Ecto neural progenitor cell (in vitro differentiated cells): Measurements from ENCODE around the gene GNAQ.
A peak's percentile ranks its signal among the peaks of the same experiment; 100 is the strongest.

Experiments
- DNase-seq: peaks from one replicate; pipeline ENCODE4 v3.0.0-alpha.2; 2018; ENCODE audit warnings: low spot score

Gene GNAQ

DNA sequence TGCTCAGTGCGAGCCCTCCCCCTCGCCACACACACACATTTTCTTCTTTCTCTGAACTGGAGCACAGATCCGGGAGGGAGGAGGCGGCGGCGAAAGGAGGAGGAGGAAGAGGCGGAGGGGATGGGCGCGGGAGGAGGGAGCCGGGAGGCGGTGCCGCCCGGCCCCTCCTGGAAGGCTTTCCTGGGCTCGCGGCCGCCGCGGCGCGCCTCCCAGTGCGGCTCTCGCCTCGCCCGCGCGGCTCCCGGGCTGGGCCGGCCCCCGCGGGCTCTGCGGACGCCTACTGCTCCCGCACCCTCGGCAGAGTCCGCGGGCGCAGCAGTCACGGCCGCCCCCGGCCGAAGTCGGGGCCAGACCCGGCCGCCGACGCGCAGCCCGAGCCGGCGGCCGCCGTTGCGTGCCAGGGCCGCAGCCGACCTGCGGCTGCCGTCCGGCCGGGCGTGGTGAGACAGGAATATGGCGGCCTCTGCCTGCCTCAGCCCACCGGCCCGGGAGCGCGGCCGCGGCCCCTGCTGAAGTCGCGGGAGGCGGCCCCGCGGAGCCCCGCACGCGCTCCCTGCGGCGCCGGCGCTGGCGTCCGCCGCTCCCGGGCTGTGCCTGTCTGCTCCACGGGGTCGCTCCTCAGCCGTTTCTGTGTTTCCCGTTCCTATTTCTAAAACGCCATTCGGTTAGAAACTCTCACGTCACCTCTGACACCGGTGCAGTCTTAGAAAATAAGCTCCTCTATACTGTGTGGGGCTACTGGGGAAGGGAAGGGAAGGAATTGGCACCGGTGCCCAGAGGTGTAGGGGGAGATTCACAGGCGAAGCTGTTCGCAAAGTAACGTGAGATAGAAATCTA lies 500 bp upstream of the GNAQ start:
- DNase-seq: peak; percentile 93

DNA sequence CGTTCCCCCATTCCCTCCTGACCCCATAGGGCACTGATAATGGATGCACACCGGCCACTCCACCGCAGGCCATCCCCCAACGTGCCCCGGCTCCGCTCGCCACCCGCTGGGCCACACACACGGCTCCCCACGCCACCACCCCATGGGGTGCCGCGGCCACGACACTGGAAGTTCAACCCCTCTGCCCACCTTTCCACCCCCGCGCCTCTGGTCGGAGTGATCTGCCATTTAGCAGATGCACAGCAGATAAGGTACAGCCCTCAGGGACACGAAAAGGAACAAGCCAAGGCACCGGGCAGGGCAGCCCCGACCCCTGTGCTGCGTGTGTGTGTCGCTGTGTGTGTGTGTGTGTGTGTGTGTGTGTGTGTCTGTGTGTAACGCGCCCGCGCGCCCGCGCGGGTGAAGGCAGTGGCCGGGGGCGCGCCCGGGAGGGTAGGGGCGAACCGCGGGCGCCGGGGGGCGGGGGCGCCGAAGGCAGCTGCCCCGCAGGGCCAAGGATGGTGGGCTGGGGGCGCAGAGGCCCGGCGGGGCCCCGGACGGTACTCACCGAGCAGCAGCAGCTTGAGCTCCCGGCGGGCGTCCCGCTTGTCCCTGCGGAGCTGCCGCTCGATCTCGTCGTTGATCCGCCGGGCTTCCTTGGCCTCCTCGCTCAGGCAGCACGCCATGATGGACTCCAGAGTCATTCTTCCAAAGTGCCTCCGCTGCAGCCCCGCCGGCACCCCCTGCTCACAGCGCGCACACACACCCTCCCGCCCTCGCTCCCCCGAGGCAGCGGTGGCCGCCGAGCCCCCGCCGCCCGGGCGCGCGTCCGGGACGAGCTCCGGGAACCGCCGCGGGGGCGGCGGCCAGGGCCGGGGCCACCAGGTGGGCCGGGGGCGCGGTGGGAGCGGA lies 813 bp downstream of the GNAQ start:
- DNase-seq: peak; percentile 82

DNA sequence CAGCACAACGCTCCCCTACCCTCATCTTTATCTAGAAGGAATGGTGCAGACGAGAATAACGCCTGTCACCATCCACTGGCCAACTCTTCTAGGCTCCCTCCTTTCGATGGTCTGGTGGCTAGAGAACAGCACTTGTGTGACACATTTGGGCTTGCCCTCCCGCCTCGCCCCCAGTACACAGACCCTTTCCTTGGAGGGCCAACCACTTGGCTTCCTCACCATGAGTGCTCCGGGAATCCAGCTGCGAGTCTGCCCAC lies 1.4 kb downstream of the GNAQ start:
- no peak for DNase-seq

- no peak for DNase-seq
These were observed 1.9 kb downstream of the GNAQ start for GRCh38 chr9:78029551-78030295.

DNA sequence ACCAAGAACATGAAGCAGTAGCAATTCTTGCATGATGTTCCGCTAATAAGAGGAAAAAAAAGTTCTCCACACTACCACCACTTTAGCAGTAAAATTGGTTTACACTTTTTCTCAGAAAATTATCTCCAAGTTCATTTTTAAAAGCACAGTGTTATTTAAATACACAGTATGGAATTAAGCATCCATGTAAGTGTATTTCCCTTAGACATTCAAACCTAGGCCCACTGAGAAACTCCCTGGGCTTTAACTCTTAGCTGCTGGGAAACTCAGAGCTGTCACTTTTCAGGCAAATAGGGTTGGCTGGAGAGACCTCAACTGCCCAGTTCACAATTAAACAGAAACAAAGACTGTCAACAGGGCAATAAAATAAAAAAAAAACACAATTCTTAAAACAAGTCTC lies 2.7 kb downstream of the GNAQ start:
- no peak for DNase-seq

- DNase-seq: no peak
These were observed 4.7 kb downstream of the GNAQ start for GRCh38 chr9:78026947-78027346.

DNA sequence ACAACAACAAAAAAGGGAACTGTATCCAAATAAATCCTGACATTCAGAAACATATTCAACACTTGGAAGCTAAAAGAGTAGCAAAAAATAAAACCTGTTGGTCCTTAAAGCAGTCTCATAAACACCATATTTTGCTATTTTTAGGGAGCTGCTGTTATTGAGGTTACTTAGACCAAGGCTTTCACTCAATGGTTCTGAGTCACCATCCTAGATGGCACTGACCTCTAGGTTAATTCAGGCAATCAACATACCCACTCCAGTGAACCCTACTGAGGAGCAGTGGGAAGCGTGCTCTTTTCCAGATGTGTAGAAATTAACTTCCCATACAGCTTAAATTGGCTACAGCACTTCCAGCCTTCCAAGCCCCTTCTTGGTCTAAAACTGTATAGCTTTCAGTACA lies 5.2 kb downstream of the GNAQ start:
- DNase-seq: no peak

GRCh38 chr9:78025186-78025585 lies 6.4 kb downstream of the GNAQ start:
- no peak for DNase-seq

DNA sequence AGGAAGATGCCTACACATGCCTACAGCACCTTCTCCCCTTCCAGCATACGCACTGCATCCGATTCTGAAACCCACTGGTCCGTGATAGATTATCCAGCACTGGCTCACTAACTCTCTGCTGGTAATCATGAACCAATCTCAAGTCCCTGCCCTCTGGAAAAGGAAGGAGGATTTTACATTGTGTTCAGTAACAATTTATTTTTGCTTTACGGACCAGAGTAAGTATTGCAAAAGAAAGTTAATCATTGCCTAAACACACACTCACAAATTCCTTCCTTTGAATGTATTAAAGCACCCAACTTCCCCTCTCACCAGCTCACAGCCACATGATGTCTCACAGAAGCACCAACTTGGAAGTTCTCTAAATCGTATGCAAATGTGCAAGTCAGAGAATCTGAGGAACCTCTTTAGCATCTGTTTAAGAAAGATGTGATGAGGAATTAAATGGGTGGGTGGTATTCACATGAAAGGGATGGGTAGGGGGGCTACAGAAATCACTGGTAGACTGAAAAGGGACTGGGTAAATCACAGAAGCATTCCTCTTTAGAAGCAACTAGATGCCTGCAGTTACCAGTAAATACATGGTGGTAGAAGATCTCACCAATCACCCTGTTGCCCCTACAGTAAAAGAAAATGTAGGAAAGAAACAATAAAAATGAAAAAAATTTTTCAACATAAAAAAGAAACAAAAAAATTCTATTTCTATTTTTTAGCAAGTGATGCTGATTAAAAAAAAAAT lies 8.4 kb downstream of the GNAQ start:
- no peak for DNase-seq

GRCh38 chr9:78021697-78022096 lies 9.9 kb downstream of the GNAQ start:
- no peak for DNase-seq

GRCh38 chr9:78017190-78017693 lies 14.4 kb downstream of the GNAQ start:
- no peak for DNase-seq

- no peak for DNase-seq
These were observed 16.4 kb downstream of the GNAQ start for GRCh38 chr9:78015241-78015640.

DNA sequence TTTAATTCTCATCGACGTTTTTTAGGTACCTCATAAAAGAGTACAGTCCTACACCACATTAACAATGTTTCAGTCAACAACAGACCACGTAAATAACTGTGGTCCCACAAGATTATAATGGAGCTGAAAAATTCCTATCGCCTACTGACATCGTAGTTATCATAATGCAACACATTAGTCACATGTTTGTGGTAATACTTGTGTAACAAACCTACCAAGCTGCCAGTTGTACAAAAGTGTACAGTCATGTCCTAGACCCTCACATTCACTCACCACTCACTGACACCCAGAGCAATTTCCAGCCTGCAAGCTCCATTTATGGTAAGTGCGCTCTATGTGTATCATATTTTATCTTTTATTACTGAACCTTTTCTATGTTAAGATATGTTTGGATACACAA lies 16.8 kb downstream of the GNAQ start:
- no peak for DNase-seq

GRCh38 chr9:78013934-78014333 lies 17.7 kb downstream of the GNAQ start:
- DNase-seq: no peak

DNA sequence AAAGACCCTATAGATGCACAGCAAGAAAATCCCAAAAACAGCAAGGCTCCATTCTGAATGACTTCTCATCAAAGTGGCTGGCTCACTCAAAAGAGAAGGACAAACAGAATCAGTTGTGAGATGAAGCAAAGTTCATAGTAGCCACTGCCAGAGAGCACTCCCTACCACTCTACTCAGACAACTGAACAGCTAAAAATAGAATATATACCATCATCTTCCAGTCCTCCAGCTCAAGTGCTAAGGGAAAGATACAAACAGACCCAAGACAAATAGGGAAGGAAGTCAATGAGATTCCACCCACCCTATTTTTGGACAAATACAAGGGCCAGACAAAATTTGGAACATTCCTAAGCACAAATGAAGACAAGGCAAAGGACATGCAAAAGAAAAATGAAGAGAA lies 20.6 kb downstream of the GNAQ start:
- no peak for DNase-seq

DNA sequence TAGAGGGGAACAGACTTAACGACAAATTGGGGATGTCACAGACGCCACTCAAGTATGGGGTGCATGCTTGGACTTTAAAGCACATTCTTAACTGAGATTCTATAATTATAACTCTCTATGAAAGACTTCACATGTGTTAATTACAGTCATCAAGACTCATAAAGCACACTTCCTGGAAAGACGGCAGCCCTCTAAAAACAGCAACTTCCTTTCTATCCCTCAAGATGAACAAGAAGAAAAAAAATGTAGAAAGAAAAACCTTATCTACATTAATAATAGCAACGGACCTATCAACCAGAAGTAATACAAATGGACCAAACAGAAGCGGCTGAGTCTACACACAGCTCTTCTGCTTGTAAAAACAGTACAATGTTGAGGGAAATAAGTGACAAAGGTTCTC lies 21.2 kb downstream of the GNAQ start:
- DNase-seq: no peak

DNA sequence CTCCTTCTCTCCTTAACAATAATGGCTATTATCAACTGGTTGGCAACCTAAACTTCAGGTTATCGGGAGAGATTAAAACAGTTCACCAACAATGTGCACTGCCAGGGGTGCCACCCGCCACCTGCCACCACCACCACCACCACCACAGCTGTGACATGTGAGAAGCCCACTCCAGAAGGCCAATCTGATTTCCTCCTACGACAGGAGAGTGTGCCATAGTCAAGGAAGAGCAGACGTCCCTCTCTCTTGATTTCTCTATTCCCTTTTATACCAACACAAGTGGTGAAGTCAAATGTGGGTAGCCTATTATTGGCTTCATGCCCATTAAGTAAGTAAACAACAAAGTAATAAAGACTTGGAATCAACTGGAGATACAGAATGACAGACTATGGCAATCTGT lies 22.4 kb downstream of the GNAQ start:
- DNase-seq: no peak

DNA sequence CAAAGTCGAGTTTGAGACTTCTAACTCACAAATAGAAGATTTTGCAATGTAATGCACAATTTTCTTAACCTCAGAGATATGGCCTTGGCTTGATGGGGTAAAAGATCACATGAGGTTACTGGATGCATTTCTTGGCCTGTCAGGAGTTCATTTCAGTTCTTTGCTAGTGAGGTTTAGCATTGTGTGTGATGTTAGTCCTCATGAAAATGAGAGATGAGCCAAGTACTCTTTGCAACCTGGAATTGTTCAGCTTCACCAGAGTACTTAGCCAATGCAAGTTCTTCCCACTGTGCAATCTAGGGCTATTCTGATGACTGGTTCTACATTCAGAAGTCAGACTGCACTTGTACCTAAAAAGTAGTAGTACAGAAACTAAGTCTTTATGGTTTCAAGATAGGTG lies 24.9 kb downstream of the GNAQ start:
- DNase-seq: no peak

GRCh38 chr9:78005231-78006002 lies 26.2 kb downstream of the GNAQ start:
- DNase-seq: no peak

DNA sequence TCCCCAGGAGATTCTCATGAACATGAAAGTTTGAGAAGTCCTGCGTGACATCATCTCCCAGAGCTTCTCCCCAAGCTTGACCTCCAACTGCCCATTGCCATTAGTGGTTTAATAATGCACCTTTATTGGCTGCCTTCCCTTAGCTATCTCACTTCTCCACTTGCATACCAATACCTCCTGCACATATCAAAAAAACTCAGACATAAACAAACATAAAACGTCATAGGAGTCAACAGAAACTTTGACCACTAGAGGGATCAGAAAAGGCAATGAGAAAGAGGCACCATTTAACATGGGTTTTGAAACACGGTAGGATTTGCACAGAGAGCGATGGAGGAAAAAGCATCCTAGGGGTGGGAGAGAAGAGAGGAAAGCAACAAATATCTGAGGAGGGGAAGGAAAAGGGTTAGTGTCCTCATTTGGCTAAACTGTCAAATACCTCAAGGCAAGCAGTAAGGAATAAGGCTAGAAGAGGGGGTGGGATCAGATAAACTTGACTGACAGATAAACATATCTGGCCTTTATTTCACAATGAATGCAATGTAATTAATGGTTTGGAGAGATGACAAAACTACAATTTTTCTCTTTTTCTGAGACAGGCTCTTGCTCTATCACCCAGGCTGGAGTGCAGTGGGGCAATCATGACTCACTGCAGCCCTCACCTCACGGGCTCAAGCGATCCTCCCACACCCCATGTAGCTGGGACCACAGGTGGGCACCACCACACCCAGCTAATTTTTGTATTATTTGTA lies 27.0 kb downstream of the GNAQ start:
- no peak for DNase-seq
